ACC112 (cell line): ENCODE results near the gene ANXA9.

Experiments
- H2AFZ ChIP-seq: fragments of 200-600 bp; sonication (generic); one replicate; pipeline ENCODE4 v1.6.0; 2017; ENCODE audit warnings: antibody characterized with exemption, low read length; ENCODE audit not compliant: unreplicated experiment
- H3K27ac ChIP-seq: fragments of 200-600 bp; sonication (generic); 2 replicates; pipeline ENCODE4 v1.5.1; 2014; ENCODE audit warnings: low read depth, mild to moderate bottlenecking, antibody characterized with exemption, low read length, moderate library complexity
- H3K27me3 ChIP-seq: fragments of 200-600 bp; sonication (generic); 2 replicates; pipeline ENCODE4 v1.6.1; 2014; ENCODE audit warnings: mild to moderate bottlenecking, antibody characterized with exemption, low read length, moderate library complexity, mixed read lengths; ENCODE audit not compliant: insufficient read depth
- H3K36me3 ChIP-seq: fragments of 200-600 bp; sonication (generic); 2 replicates; pipeline ENCODE4 v1.6.1; 2016; ENCODE audit warnings: mild to moderate bottlenecking, antibody characterized with exemption, low read length, moderate library complexity, mixed read lengths; ENCODE audit not compliant: insufficient read depth
- H3K4me1 ChIP-seq: fragments of 200-600 bp; sonication (generic); one replicate; pipeline ENCODE4 v1.6.1; 2016; ENCODE audit warnings: low read length, mixed read lengths; ENCODE audit not compliant: insufficient read depth, unreplicated experiment, control insufficient read depth
- H3K4me3 ChIP-seq: fragments of 200-600 bp; sonication (generic); 2 replicates; pipeline ENCODE4 v1.5.1; 2014; ENCODE audit warnings: mild to moderate bottlenecking, low read depth, low read length
- H3K79me2 ChIP-seq: fragments of 200-600 bp; sonication (generic); one replicate; pipeline ENCODE4 v1.6.0; 2016; ENCODE audit warnings: low read length; ENCODE audit not compliant: control insufficient read depth, unreplicated experiment, insufficient read depth

Gene ANXA9

DNA sequence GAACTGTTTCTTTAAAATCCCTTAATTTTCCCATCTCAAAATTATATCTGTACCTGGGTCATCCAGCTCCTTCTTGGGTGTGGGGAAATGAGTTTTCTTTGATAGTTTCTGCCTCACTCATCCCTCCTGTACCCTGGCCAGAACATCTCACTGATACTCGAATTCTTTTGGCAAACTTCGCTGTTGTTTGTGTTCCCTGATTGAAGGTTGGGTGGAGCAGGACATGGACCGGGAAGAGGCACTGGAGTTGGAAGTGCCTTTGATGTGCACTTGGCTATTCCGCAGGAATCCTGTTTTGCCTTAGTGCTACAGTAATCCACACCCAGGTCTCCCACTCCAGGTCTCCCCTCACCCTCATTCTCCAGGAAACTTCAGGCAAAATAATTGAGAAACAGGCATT, 13.4 kb downstream of the ANXA9 start:
- Histone ChIP-seq H3K36me3 (no peaks in the 10 kb centered on the region), H2AFZ (no peak overlapping the region), H3K27ac (no peak overlapping the region), H3K27me3 (no peaks in the 10 kb centered on the region), H3K79me2 (no peaks in the 10 kb centered on the region), H3K4me3 (no peak overlapping the region), H3K4me1 (peaks cover 6% of the 10 kb centered on the region)

- H3K36me3 ChIP-seq: no peaks in the 10 kb centered on the region
- H2AFZ ChIP-seq: no peak overlapping the region
- H3K4me1 ChIP-seq: peaks cover 6% of the 10 kb centered on the region
- no peak overlapping the region for H3K27ac ChIP-seq
- H3K27me3 ChIP-seq: no peaks in the 10 kb centered on the region
- H3K79me2 ChIP-seq: no peaks in the 10 kb centered on the region
- H3K4me3 ChIP-seq: no peak overlapping the region
Observed at GRCh38 chr1:150995896-150996295, 13.8 kb downstream of the ANXA9 start.

GRCh38 chr1:150997126-150997872, 15.2 kb downstream of the ANXA9 start:
- no peak overlapping the region for H3K4me3 ChIP-seq
- H3K4me1 ChIP-seq: peaks cover 6% of the 10 kb centered on the region
- H3K27me3 ChIP-seq: no peaks in the 10 kb centered on the region
- H3K36me3 ChIP-seq: no peaks in the 10 kb centered on the region
- H2AFZ ChIP-seq: no peak overlapping the region
- H3K27ac ChIP-seq: no peak overlapping the region
- no peaks in the 10 kb centered on the region for H3K79me2 ChIP-seq

DNA sequence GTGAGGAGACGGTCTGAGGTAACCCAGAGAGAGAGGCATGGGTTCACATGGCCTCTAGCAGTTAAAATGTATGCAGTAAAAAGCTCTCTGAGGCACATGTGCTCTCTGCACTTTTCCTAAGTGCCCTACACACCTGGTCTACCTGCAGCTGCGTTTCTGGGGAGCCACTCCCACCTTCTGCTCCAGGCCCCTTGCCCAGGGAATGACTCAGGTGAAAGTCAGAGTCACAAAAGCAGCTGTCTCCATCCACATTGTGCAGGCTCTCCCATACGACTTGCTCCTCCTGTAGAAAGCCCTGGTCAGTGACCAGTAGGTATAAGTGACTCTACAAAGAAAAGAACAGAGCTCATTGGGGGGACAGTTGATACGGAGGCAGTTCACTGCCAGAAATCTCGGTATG, 15.9 kb downstream of the ANXA9 start:
- Histone ChIP-seq H3K27me3 (no peaks in the 10 kb centered on the region), H3K4me1 (peaks cover 7% of the 10 kb centered on the region), H3K4me3 (no peak overlapping the region), H3K36me3 (no peaks in the 10 kb centered on the region), H3K27ac (no peak overlapping the region), H3K79me2 (no peaks in the 10 kb centered on the region), H2AFZ (no peak overlapping the region)

- H2AFZ ChIP-seq: no peak overlapping the region
- no peaks in the 10 kb centered on the region for H3K79me2 ChIP-seq
- H3K27me3 ChIP-seq: no peaks in the 10 kb centered on the region
- no peak overlapping the region for H3K27ac ChIP-seq
- no peaks in the 10 kb centered on the region for H3K36me3 ChIP-seq
- H3K4me3 ChIP-seq: no peak overlapping the region
- H3K4me1 ChIP-seq: peaks cover 10% of the 10 kb centered on the region
Observed at GRCh38 chr1:150999051-150999674, 17.1 kb downstream of the ANXA9 start.

DNA sequence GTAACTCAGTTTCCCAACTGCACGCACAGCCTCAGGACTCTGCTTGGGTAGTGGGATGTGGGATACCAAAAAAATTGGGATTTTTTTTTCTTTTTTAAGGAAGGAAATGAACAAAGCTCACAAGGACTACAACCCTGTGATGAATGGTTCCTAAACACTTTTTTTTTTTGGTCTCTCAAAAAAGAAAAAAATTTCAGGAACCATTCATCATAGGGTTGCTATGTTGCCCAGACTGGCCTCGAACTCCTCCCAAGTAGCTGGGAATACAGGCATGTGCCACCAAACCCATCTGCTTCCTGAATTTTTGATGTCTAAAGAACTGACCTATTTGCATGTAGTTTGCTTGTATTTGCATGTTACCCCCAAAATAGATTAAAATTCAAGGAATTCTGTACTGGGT, 17.8 kb downstream of the ANXA9 start:
- Histone ChIP-seq H3K79me2 (no peaks in the 10 kb centered on the region), H3K4me1 (peaks cover 12% of the 10 kb centered on the region), H2AFZ (no peak overlapping the region), H3K27ac (no peak overlapping the region), H3K4me3 (no peak overlapping the region), H3K27me3 (no peaks in the 10 kb centered on the region), H3K36me3 (no peaks in the 10 kb centered on the region)

DNA sequence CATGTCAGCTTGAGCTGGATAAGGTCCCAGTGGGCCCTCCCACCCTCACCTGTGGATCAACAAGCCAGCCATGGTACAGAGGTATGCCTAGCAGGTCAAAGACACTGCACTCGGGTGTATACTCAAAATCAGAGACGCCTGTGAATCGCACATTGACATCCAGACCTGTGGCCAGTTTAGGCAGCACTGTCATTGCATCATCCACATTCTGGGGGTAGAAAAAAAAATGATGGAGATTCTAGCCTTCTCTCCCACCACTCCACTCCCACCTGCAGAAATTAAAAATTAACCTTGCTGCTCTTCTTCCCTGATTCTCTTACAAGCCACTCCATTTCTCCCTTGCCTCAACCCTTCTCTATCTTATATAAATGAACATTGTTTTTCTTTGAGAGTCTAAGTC, 18.3 kb downstream of the ANXA9 start:
- Histone ChIP-seq H3K4me3 (no peak overlapping the region), H2AFZ (no peak overlapping the region), H3K27ac (no peak overlapping the region), H3K27me3 (no peaks in the 10 kb centered on the region), H3K36me3 (no peaks in the 10 kb centered on the region), H3K79me2 (no peaks in the 10 kb centered on the region), H3K4me1 (peaks cover 12% of the 10 kb centered on the region)

DNA sequence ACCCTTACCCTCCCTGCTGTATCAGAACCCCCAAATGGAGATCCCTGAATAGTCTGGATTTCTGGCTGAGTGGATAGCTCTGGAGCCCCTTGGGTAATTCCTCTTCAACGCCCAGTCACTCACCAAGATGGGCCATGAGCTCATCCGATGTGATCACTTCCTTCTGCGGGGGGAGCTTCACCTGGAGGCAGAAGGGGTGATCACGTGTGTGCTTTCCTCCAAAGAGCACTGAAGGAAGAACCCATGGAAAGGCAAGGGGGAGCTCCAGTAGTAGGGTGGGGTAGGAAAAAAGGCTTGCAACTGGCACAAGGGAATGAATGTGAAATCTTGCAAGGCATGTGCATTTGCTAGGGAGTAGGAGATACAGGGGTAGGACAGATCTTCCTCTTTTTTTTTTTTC, 19.5 kb downstream of the ANXA9 start:
- no peak overlapping the region for H3K27ac ChIP-seq
- H3K4me1 ChIP-seq: peaks cover 8% of the 10 kb centered on the region
- H3K79me2 ChIP-seq: no peaks in the 10 kb centered on the region
- H2AFZ ChIP-seq: no peak overlapping the region
- no peaks in the 10 kb centered on the region for H3K27me3 ChIP-seq
- no peak overlapping the region for H3K4me3 ChIP-seq
- H3K36me3 ChIP-seq: no peaks in the 10 kb centered on the region

DNA sequence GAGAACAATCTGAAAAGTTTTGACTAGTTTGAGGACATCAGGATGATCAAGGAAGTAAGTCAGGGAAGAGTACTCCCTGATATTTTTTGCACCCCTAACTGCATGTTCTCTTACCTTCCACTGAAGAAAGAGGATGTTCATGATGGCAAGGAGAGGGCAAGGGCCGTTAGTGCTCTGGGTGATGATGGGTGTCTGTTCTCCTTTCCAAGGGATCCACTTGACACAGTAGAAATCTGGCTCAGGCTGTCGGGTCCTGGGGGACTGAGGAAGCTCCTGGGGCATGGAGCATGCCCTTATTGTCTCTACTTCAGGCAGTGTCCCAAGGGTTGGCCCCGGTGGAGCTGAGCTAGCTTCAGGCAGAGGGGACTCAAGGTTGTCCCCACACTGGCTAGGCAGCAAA, 20.0 kb downstream of the ANXA9 start:
- no peaks in the 10 kb centered on the region for H3K79me2 ChIP-seq
- no peak overlapping the region for H3K4me3 ChIP-seq

DNA sequence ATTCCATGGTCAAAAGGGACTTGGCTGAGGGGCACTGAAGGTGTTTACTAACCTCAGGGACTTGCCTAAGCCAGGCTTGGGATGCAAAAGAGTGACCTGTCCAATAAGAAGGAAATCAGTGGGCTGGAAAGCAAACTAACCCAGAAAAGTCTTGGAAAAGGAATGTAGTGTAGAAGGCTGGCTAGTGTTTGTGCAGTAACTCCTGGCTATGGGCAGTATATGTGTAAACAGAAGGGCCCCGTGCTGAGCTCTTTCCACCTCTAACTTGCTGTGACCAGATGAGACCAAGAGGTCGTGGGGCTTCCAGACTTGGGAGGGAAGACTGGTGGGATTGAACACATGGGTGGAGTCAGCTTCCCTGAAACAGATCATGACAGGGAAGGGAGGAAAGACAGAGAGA, 20.5 kb downstream of the ANXA9 start:
- no peak overlapping the region for H3K27ac ChIP-seq
- no peak overlapping the region for H2AFZ ChIP-seq
- no peaks in the 10 kb centered on the region for H3K27me3 ChIP-seq
- H3K4me1 ChIP-seq: peaks cover 15% of the 10 kb centered on the region
- no peaks in the 10 kb centered on the region for H3K79me2 ChIP-seq
- H3K4me3 ChIP-seq: no peak overlapping the region
- H3K36me3 ChIP-seq: no peaks in the 10 kb centered on the region

More for the DNA sequence above, 20.0 kb downstream of the ANXA9 start:
- Histone ChIP-seq H3K4me1 (peaks cover 11% of the 10 kb centered on the region), H2AFZ (no peak overlapping the region), H3K27ac (no peak overlapping the region), H3K27me3 (no peaks in the 10 kb centered on the region), H3K36me3 (no peaks in the 10 kb centered on the region)

DNA sequence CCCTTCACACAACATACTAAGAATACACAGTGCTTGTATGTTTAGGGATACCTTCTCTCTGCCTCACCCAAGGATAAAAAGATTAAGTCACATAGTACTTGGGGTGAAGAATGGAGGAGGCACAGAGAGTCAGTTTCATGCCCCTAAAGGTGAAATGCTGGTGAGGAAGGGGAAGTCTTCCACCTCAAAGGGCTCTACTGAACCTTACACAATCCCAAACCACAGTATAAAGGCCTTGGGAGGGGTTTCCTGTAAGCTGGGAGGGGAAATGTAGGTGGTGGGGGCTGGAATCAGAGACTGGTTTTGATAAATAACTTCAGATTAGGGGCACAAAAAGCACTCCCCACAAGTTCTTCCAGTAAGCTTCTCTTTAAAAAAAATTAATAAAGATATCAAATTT, 21.1 kb downstream of the ANXA9 start:
- peaks cover 19% of the 10 kb centered on the region for H3K4me1 ChIP-seq
- H3K27me3 ChIP-seq: no peaks in the 10 kb centered on the region
- no peak overlapping the region for H2AFZ ChIP-seq
- no peak overlapping the region for H3K27ac ChIP-seq
- no peak overlapping the region for H3K4me3 ChIP-seq
- H3K36me3 ChIP-seq: no peaks in the 10 kb centered on the region
- H3K79me2 ChIP-seq: no peaks in the 10 kb centered on the region
